GM12874 (cell line): ENCODE data around the gene DLX2.
A peak's percentile ranks its signal among the peaks of the same experiment; 100 is the strongest.

Experiments used
- CTCF ChIP-seq: IDR thresholded peaks from 2 replicates; pipeline ENCODE4 v1.5.1; 2011; ENCODE audit warnings: low read depth, mild to moderate bottlenecking, control low read depth, low read length, moderate library complexity; ENCODE audit not compliant: insufficient read depth

DLX2 gene

DNA sequence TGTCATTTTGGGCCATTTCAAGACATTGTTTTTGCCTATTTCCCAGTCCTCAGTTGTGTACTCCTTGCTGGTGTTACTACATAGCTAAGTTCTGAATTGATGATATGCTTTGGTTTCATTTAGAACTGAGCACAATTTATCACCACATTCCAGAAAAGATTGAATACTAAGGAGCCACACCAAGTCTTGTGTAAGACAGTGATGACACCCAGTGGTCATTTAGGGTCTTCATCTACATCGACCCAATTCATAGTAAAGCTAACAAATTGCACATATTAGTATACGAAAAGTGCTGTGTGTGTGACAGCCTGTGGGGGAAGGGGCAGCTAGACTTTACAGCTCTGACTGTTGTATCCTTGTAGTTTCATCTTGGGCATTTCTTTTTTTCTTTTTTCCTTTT is 10.9 kb upstream of the DLX2 start:
- no peak for TF ChIP-seq CTCF

- TF ChIP-seq CTCF = no peak
Observed at GRCh38 chr2:172109988-172110811, 7.5 kb upstream of the DLX2 start.

- no peak for TF ChIP-seq CTCF
Observed at GRCh38 chr2:172109256-172109987, 6.7 kb upstream of the DLX2 start.

- TF ChIP-seq CTCF = no peak
Observed at GRCh38 chr2:172108587-172108930, 5.9 kb upstream of the DLX2 start.

DNA sequence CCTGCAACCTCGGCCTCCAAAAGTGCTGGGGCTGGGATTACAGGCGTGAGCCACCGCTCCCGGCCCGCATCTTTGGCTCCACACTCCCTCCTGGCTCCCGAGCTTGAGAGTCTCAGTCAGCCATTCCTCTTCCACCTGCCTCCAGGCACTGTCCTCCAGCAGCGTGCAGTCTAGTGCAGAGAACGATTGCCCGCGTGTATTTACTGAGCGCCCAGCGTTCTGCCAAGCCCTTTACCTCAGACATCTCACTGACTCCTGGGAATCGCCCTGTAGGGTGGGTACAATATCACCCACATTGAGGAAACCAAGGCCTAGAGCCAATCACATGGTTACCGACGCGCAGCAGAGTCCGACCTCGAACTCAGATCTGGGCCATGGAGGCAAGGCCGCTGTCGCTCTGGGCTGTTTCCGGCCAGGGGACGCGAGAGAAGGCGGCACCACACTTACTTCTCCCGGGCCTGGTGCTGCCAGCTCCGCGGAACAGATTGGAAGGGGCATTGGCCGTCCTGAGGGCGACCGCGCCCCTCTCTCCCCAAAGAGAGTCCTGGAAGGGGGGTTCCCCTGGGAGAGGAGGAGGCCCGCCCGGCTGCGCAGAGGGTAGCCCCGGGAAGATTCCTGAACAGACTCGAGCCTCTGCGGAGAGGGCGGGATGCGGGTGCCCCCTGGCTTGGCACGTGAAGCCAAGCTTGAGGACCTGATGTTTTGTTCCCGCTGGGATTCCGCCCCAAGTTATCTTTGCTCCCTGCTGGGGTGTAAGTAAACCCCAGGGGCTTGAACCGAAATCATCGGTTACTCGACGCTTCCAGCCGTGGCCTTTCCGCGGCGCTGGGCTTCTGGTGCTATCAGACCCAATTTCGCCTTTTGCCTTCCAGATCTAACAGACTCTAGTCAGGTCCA is 5.2 kb upstream of the DLX2 start:
- TF ChIP-seq CTCF = no peak

GRCh38 chr2:172106108-172106961 is 3.6 kb upstream of the DLX2 start:
- peak; percentile 52 for TF ChIP-seq CTCF
